HPDE6-E6E7 (cell line): ENCODE results near the gene GTF2E1.
"Not testable (repeated sequence)": the region's sequence is repeated elsewhere in the genome, so short reads cannot be mapped to it uniquely, and the experiment has no call there.

Experiments used
- DNase-seq: peaks from one replicate; pipeline ENCODE4 v3.0.0; 2011; ENCODE audit warnings: missing footprints; ENCODE audit errors: extremely low spot score

Gene GTF2E1

DNA sequence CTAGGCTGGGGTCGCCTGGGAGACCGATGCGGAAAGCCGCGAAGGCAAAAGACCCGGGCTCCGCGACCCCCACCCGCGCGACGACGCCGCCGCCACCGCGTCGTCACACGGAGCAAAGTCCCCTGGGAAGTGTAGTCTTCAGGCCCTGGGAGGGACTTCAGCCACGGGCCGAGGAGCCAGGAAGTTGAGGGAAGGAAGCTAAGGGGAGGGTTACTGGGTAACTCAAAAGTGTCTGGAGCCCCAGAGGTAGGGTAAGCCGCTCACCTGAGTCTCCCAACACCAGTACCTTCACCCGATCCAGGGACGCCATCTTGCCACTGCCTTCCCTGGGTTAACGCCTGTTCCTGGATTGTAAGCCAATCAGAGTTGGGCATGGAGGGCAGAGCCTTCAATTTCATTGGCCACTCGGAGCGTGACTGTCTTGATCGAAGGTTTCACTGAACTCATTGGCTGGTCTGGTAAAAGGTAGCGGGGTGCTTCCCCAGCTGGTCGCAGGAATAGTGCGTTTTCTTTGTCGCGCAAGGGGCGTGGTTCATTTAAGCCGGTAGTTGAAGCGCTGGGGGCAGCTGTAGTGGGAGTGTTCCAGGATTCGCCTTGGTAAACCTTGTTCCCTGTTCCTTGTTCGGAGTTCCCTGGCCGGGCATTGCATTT lies at the start of gene GTF2E1, which contains the start of gene RABL3:
TSS of gene GTF2E1 (plus strand) at position 547 of the 651 bp plus-strand sequence. CDS start 7,809 bp downstream, outside the sequence.
TSS of gene RABL3 (minus strand) at position 319 of the 651 bp plus-strand sequence. CDS start at position 310, 9 bp downstream.
- peak; percentile 98 for DNase-seq

DNA sequence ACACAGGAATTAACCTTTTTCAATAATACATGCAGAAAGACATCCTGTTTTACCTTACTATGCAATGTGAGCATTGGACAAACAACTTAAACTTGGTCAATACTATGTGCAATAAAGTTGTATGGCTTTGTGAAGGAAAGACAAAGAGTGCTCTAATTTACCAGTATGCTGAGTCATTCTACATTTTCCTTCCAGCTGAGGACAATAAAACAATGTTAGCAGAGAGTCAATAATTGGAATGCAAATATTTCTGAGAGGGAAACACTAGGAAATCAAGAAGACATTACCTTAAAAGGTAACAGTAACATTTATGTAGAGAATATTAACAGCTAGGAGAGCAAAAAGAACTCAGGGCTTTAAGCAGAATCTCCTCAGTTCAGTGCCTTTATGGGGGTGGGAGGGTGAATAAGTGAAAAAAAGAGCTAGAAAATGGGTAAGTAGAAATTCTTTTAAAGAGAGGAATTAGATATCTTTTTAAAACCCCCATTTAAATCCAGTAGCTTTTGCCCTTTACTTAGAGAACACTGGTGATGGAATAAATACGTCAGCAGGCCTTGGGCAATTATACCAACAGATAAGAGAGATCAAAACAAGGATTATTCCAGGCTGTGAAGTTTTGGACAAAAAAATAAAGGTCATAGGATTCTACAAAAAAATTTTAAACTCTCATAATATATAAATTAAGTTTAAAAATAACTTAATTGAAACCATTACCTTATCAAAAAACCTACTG lies 48.9 kb upstream of the GTF2E1 start:
- DNase-seq: no peak

DNA sequence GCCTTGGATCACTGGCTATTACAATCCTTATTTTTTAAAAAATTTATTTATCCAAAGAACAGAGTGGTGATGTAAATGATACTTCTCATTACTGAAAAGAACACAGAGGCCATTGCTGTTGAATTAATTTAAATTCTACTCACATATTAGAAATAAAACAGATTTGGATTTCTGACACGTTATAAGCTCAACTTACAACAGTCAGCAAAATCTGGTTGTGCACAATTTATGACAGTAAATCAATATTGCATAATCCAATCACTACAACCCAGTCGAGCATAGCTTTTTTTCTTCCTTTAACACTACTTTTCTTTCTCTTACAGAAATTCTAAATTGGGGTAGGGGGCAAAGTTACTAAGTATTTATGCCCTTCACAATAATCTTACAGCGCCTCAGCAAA lies 43.2 kb upstream of the GTF2E1 start:
- no peak for DNase-seq

DNA sequence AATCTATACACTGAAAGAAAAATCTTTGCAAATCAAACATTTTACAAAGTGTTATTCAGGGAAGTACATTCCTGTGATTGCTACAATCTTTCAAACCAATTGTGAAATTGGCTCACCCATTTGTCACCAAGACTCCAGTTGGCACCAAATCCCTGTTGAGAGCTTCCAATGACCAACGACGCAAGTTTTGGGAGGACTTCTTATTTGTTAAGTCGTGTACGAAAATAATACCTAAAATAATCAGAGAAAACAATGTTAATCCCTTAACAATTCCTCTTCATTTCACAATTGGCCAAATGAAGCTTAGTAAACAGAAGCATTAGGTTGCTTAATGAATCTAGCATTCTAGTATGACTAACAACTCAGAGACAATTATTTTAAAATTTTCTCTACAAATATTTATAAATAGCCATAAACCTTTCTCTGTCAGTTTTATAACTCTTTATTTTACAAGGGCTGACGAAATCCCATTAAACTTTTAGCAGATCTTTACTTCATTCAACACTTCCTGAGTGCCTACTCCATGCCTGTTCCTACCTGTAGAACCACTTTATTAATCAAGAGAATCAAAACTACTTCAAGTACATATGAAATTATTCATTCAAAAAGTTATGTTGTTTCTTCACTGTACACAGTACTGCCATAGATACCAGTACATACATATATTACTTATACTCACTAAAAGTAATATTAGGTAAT lies 36.5 kb upstream of the GTF2E1 start:
- DNase-seq: no peak

DNA sequence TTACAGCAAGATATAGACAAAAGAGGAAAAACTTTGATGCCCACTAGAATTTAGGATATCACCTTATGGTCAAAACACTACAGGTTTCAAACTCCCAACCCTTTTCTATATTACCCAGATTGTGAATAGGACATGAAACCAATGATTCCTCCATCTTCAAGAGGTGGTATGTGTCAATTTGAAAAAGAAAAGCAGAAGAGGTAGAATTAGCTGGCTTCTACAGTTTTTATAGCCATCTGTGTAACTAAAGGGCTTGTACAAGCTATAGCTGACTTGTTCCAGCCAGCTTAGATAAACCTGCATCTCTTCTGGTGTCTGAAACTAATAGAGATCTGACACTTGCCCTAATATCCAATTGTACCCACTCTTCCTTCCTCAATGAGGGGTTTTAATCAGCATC lies 35.6 kb upstream of the GTF2E1 start:
- no peak for DNase-seq

DNA sequence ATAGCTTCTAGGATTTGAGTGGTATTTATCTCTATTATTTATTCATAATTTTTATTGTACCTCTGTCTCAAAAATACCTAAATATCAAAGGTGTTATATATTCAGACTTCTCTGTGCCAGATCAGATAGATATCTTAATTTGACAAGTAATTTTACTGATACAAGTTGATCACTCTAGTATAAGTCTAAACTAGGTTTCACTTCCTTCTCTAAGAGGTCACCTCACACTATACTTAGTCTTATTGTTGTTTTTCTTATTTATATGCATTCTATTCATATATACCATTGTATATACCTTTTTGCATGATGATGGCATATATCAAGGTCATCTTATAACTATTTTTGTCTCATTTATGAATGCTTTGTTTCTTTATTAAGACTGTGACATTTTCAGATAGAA lies 34.1 kb upstream of the GTF2E1 start:
- no peak for DNase-seq

DNA sequence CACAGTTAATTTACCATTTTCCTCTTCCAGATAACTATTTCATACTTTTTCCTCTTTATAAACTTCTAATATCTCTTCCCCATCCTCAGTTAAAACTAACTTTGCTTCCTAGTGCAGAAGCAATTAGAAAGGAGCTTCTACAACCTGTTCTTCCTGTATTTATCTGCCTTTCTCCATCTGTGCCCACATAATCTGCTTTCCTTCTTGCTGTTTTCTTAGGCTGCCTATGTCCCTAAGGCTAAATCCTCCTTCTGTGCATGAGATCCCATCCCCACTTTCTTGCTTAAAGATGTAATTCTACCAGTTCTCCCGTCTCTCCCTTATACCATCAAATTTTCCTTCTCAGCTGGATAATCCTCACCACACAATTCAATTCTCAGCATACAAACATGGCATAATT lies 32.2 kb upstream of the GTF2E1 start:
- no peak for DNase-seq

DNA sequence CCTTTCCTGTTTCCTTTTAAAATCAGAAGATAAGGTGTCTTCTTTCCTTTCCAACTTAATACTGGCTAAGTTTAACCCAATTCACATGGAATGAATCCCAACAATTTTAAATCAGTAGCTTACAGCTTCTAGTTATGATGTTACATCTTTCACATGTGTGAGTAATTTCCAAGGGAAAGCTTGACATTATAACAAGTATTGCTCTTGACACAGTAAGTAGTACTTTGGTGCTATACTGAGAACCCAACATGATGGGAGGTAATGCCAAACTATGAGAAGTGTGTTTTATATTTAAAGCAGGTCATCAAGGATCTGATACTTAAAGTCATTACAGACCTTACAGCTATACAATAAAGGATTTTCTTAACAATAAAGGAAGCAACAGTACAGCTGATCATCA lies 29.3 kb upstream of the GTF2E1 start:
- no peak for DNase-seq

DNA sequence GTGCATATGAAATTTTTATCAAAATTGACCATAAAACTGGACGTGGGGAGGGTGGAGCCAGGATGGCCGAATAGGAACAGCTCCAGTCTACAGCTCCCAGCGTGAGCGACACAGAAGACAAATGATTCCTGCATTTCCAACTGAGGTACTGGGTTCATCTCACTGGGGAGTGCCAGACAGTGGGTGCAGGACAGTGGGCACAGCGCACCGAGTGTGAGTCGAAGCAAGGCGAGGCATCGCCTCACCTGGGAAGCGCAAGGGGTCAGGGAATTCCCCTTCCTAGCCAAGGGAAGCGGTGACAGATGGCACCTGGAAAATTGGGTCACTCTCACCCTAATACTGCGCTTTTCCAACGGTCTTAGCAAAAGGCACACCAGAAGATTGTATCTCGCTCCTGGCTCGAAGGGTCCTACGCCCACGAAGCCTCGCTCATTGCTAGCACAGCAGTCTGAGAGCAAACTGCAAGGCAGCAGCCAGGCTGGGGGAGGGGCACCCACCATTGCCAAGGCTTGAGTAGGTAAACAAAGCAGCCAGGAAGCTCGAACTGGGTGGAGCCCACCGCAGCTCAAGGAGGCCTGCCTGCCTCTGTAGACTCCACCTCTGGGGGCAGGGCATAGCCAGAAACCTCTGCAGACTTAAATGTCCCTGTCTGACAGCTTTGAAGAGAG lies 23.2 kb upstream of the GTF2E1 start:
- DNase-seq: not testable (repeated sequence)

DNA sequence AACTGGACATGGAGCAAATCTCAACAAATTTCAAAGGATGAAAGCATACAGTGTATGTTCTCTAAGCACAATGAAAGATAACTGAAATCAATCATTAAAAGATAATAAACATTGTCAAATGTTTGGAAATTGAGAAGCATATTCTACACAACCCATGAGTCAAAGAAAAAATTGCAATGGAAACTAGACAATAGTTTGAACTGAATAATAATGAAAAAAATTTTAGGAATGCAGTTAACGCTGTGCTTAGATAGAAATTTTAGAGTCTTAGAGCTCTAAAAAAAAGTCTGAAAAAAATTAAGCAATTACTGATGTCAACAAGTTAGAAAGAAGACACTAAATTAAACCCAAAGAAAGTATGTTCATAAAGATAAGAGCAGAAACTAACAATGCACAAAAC lies 15.8 kb upstream of the GTF2E1 start:
- DNase-seq: no peak

DNA sequence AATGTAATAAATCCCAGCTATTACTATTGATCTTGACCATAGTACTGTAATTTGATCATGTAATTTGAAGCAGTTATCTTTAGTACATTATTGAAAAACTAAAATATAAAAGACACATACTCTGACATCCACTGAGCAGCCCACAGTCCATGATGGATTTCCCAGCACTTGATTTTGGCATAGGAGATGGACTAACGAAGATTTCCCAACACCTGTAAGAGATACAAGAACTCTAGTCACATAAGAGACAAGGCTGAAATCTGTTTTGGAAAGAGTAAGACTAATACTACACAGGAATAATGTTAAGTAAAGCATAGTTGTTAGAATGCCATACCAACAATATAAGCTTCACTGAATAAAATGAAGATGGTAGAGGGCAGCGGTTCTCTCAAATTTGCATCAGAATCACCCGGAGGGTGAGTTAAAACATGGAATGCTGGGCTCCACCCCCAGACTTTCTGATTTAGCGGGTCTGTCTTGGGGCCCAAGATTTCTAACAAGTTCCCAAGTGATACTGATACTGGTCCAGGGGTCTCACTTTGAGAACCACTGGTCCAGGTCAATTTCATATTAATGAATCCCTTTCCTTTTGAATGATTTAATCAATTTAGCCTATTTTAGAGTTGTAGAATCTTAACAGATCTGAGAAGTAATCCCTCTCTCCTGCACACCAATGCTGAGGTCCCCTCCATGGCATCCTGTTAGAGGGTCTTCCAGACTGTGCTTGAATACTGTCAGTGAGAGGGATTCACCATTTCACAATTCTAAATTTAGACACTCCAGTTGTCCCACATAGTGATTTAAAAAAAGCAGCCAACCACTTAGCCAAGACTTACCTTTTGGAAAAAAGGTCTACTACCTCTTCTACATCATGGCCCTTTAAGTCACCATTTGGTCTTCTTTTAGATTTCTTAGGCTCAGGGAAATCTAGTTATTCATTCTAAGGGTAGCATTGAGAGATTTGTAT lies 11.7 kb upstream of the GTF2E1 start:
- DNase-seq: no peak

DNA sequence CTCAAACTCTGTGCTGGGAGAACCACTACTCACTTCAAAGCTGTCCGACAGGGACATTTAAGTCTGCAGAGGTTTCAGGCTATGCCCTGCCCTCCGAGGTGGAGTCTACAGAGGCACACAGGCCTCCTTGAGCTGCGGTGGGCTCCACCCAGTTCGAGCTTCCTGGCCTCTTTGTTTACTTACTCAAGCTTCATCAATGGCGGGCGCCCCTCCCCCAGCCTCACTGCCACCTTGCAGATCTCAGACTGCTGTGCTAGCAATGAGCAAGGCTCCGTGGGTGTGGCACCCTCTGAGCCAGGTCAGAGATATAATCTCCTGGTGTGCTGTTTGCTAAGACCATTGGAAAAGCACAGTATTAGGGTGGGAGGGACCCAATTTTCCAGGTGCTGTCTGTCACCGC lies 4.5 kb upstream of the GTF2E1 start:
- not testable (repeated sequence) for DNase-seq

DNA sequence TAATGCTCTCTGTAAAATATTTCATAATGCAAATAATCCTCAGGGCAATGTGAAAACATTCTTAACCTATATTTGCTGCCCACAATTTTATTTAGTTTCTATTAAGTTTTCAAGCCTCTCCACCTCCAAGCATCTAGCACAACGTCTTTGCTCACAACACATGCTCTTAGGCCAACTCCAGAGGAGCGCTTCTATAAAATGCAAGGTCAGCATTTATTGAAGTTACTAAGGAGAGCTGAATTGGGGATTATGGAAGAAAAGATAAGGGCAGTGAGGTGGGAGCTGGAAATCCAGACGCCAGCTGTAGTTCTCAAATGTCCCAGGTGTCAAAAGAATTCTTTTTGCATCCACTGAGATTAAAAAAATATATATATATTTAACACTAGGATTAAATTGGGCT lies 1.2 kb upstream of the GTF2E1 start:
- DNase-seq: no peak

DNA sequence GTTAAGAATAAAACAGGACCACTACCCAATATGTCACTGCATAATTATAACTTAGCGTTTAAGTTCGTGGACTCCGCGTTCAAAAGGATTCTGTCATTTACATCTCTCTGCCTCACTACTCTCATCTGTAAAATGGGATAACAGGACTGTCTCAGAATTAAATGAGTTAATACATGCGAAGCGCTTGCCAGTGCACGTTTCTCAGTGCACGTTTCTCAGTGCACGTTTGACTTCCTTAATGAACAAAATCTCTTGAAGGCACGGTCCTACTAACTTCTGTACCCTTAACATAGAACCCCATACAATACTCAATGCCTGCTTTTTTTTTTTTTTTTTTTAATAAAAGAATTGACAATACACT lies 727 bp upstream of the GTF2E1 start:
- no peak for DNase-seq

DNA sequence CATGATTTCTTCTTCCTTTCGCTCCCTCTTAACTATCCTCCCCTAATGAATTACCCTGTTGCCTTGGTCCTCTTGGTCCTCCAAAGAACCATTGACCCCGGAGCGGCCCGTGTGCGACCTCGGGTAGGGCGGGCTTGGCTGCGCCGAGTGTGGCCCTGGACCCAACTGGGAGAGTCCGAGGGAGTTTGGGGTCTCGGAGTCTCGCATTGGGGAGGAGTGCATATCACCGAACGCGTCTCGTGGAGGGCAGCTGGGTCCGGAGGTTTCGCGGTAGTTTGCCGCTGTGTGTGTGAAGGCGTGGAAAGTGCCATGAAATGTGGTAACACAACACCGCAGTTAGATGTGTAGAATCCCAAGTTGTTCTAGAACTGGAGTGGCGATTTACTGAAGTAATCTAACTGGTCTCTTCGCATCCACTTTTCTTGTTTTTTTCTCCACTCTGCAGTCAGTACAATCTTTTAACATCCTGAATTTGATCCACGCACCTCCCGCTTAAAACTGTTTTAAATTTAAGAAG lies 363 bp downstream of the GTF2E1 start:
- no peak for DNase-seq

DNA sequence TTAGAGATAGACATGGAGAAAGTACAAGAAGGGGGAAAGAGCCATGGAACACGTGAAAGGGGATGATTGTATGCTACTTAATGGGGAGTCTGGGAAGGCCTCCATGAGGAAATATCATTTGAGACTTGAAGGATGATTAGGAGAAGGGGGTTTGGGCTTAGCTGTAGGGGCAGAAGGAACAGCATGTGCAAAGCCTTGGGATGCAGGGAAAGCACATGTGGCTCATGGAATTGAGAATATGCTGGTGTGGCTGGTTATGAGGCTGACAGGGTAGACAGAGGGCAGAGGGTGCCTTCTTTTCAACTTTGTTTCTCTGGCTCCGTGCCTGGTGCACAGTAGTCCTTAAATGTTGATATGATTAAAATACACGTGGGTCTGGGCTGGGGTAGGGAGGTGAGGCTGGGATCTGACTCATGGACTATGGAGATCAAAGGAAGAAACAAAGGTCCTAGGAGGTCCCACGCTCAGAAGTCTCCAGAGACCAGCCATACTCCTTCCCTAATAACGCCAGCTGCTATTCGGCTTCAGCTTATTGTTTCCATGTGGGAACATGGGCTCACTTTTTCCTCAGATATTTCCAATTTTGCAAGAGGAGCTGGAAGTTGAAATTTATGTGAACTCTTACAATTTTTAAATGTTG lies 1.1 kb downstream of the GTF2E1 start:
- no peak for DNase-seq

DNA sequence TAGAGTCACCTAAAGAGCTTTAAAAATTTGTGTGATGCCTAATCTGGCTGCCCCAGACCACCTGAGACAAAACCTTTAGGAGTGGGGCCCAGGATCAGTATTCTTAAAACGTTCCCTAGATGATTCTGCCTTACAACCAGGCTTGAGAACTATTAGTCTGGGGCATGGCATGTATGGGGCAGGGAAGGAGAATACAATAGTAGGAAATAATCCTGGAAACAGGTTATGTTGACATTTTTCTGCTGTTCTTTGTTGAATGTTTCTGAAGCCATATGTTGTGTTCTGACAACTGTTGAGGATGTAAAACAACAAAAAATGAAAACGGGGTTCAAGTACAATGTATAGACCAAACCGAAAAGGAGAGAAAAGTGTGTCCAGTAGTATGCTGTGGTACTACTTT lies 2.9 kb downstream of the GTF2E1 start:
- no peak for DNase-seq

DNA sequence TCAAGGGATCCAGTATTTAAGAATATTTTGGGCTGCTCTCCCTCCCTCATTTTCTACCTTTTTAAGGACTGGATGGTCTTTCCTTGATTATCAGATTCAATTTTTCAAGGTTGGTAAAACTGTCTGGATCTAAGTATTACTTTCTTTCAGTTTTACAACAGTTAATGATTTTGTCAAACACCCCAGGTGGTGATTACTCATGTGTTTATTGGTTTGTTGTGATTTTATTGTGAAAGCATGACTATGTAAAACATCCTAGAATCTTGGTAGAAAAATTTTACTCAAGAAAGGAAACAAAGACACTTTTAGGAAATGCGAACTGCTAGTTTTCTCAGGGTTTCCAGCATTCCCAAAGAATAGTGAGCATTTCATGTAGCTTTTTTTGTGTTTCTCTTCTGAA lies 7.3 kb downstream of the GTF2E1 start:
- no peak for DNase-seq

DNA sequence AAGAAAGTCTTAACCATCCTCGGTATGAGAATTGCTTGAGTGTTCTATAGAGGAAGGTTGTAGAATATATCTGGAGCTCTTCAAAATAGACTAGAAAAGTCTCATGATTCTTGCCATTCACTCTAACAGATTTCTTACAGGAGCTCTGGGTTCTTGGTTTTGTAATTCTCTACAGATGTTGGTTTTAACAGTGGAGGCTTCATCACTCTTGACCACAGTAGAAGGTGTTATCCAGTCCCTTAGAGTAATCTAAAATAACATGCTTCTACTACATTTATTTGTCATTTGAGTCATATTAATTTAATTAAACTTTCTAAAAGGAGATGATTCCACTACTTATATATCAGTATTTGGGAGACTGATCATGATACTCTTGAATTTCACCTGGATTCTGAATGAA lies 9.7 kb downstream of the GTF2E1 start:
- DNase-seq: no peak

DNA sequence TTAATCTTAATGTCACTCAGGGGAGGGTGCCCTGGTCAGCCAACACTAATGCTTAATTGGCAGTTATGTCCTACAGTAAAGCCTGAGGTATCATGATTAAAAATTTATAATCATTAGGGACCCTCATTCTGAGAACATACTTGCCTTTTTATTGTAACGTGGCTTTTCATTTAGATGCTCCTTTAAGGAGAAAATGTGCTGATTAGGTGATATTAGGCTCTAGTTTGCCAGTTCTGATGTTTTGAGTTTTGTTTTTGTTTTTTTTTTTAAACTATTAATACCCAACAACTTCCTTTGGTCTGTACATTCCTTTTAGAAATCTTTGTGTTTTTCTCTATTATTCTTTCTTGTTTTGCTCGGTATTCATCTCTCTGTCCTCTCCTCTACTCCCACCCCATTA lies 10.3 kb downstream of the GTF2E1 start:
- DNase-seq: no peak
